C4-2B (cell line): Measurements from ENCODE around the gene DNTTIP2.
"Not testable (repeated sequence)": the region's sequence is repeated elsewhere in the genome, so short reads cannot be mapped to it uniquely, and the experiment has no call there.

Experiments
- H3K27ac ChIP-seq: fragments of 450-650 bp; 2 replicates; pipeline ENCODE4 v1.5.1; 2017
- CTCF ChIP-seq: fragments of 450-650 bp; conservative IDR thresholded peaks from 2 replicates; pipeline ENCODE4 v1.5.1; 2017; ENCODE audit warnings: mild to moderate bottlenecking
- ZFX ChIP-seq: fragments of 450-650 bp; IDR thresholded peaks from 2 replicates; pipeline ENCODE4 v1.6.1; 2017

The DNTTIP2 gene

GRCh38 chr1:93874025-93874651 is 4.9 kb downstream of the DNTTIP2 start:
- H3K27ac ChIP-seq: no peak overlapping the region
- TF ChIP-seq ZFX: no peak
- peak; percentile 77 for TF ChIP-seq CTCF

- no peak for TF ChIP-seq CTCF
- no peak for TF ChIP-seq ZFX
- H3K27ac ChIP-seq: no peak overlapping the region
Measured at GRCh38 chr1:93871366-93871765, 7.6 kb downstream of the DNTTIP2 start.

- no peak for TF ChIP-seq ZFX
- no peak for TF ChIP-seq CTCF
- H3K27ac ChIP-seq: no peak overlapping the region
Measured at GRCh38 chr1:93869653-93870052, 9.4 kb downstream of the DNTTIP2 start.

- not testable (repeated sequence) for H3K27ac ChIP-seq
Measured at GRCh38 chr1:93868492-93868891, 10.5 kb downstream of the DNTTIP2 start.

- no peak overlapping the region for H3K27ac ChIP-seq
- no peak for TF ChIP-seq ZFX
- no peak for TF ChIP-seq CTCF
Measured at GRCh38 chr1:93865253-93865652, 13.8 kb downstream of the DNTTIP2 start.

GRCh38 chr1:93864175-93864574 is 14.8 kb downstream of the DNTTIP2 start:
- no peak overlapping the region for H3K27ac ChIP-seq
- TF ChIP-seq CTCF (no peak), ZFX (no peak)

GRCh38 chr1:93857653-93858052 is 21.4 kb downstream of the DNTTIP2 start:
- H3K27ac ChIP-seq: not testable (repeated sequence)

GRCh38 chr1:93855983-93856382 is 23.0 kb downstream of the DNTTIP2 start:
- not testable (repeated sequence) for H3K27ac ChIP-seq

GRCh38 chr1:93853940-93854339 is 25.1 kb downstream of the DNTTIP2 start:
- TF ChIP-seq ZFX (no peak), CTCF (no peak)
- H3K27ac ChIP-seq: no peak overlapping the region
